Measurements from ENCODE around the gene SNW1. TPM values are rescaled to one million over a fixed set of nuclear protein-coding genes. Genes with fewer than 3 reads are reported as not detected.

The SNW1 gene
- total RNA-seq, 4 donors from 2014 or later, result 22.0 to 75.5 (median 66.9) TPM

GRCh38 chr14:77681196-77682157 lies 79.5 kb downstream of the SNW1 start:
- H3K27ac ChIP-seq, result no peak overlapping the region
- H3K4me1 ChIP-seq, result no peaks in the 10 kb centered on the region
- intact Hi-C loops (cut with DNase I; ENCODE audit: low total_unique reads), result no loop called here
- no peak for DNase-seq
- no peaks in the 10 kb centered on the region for H3K27me3 ChIP-seq
- TF ChIP-seq POLR2A (IDR thresholded peaks at IDR 0.05) (no peak), CTCF (IDR thresholded peaks at IDR 0.05) (no peak)
- H3K9me3 ChIP-seq, result no peaks in the 10 kb centered on the region
- H3K36me3 ChIP-seq, result no peaks in the 10 kb centered on the region
- no peak overlapping the region for H3K4me3 ChIP-seq

- no peak for TF ChIP-seq CTCF (IDR thresholded peaks at IDR 0.05)
- TF ChIP-seq POLR2A (IDR thresholded peaks at IDR 0.05), result no peak
- Histone ChIP-seq H3K4me3 (no peak overlapping the region), H3K36me3 (no peaks in the 10 kb centered on the region), H3K9me3 (no peaks in the 10 kb centered on the region), H3K27me3 (no peaks in the 10 kb centered on the region), H3K4me1 (no peaks in the 10 kb centered on the region), H3K27ac (no peak overlapping the region)
- DNase-seq, result no peak
- intact Hi-C loops (cut with DNase I; ENCODE audit: low total_unique reads), result no loop called here
These were observed 86.0 kb downstream of the SNW1 start for GRCh38 chr14:77674931-77675330.

- no peak for DNase-seq
- H3K36me3 ChIP-seq, result no peaks in the 10 kb centered on the region
- no peak overlapping the region for H3K4me3 ChIP-seq
- intact Hi-C loops (cut with DNase I; ENCODE audit: low total_unique reads), result no loop called here
- no peaks in the 10 kb centered on the region for H3K4me1 ChIP-seq
- H3K27ac ChIP-seq, result no peak overlapping the region
- no peaks in the 10 kb centered on the region for H3K9me3 ChIP-seq
- TF ChIP-seq CTCF (IDR thresholded peaks at IDR 0.05), result no peak
- no peak for TF ChIP-seq POLR2A (IDR thresholded peaks at IDR 0.05)
- H3K27me3 ChIP-seq, result no peaks in the 10 kb centered on the region
These were observed 87.8 kb downstream of the SNW1 start for GRCh38 chr14:77673193-77673592.

Other genes starting within 250 kb of the SNW1 start
- 10 to 100 TPM; 12.3 to 64.2 (median 32.1) TPM for gene SPTLC2, start 144.5 kb downstream of the SNW1 start, total RNA-seq
- gene ALKBH1, start 53.1 kb downstream of the SNW1 start, total RNA-seq, result 10 to 100 TPM in 3 of 4 donors, 1 to 10 TPM in 1; 5.3 to 36.4 (median 16.7) TPM
- gene SLIRP, start 53.1 kb downstream of the SNW1 start, total RNA-seq, result 100 to 1,000 TPM in 2 of 4 donors, 10 to 100 TPM in 2; 72.9 to 258 (median 90.9) TPM
- 1 to 10 TPM in 3 of 4 donors, not detected in 1; 5.4 to 7.1 (median 5.6) TPM for gene ADCK1, start 39.0 kb upstream of the SNW1 start, total RNA-seq